ENCODE results near the gene GINS2. TPM values are rescaled to one million over a fixed set of nuclear protein-coding genes. Genes with fewer than 3 reads are reported as not detected.

Gene GINS2
- total RNA-seq, 1 donor from 2014 or later, result 39.9 TPM

DNA sequence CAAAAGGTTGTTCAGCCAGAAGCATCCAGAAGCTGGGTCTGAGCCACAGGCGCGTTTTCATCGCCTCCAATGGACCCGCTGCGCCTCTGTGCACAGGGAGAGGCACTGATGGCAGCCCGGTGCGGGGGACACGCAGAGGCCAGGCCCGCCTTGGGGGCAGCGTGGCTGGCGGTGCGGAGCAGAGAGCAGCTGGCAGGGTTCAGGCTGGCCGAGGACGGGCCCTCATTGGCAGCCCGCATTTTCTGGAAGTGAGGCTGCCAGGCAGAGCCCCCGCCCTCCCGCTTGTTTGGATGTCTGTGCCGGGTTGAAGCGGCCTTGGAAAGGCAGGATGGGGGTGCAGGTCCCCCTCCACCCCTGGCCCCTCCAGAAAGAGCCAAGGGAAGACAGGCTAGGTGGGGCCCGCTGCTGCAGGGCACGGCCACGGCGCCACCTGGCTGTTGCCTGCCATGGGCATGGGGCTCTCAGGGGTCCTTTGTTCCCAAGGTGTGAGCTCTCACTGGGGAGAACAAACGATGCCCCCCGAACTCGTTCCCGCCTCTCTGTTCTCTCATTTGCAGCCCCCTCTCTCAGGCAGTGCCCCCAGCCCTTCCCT, 56.9 kb downstream of the GINS2 start:
- Mint-ChIP-seq H3K4me3 (no peak overlapping the region), H3K27ac (no peak overlapping the region), H3K4me1 (ENCODE audit: unreplicated experiment) (peaks cover 13% of the 10 kb centered on the region), H3K9me3 (no peaks in the 10 kb centered on the region), H3K27me3 (no peaks in the 10 kb centered on the region), H3K36me3 (peaks cover 9% of the 10 kb centered on the region)
- no peak for DNase-seq (ENCODE audit: extremely low spot score, unreplicated experiment)
- TF ChIP-seq, protein P1, sequence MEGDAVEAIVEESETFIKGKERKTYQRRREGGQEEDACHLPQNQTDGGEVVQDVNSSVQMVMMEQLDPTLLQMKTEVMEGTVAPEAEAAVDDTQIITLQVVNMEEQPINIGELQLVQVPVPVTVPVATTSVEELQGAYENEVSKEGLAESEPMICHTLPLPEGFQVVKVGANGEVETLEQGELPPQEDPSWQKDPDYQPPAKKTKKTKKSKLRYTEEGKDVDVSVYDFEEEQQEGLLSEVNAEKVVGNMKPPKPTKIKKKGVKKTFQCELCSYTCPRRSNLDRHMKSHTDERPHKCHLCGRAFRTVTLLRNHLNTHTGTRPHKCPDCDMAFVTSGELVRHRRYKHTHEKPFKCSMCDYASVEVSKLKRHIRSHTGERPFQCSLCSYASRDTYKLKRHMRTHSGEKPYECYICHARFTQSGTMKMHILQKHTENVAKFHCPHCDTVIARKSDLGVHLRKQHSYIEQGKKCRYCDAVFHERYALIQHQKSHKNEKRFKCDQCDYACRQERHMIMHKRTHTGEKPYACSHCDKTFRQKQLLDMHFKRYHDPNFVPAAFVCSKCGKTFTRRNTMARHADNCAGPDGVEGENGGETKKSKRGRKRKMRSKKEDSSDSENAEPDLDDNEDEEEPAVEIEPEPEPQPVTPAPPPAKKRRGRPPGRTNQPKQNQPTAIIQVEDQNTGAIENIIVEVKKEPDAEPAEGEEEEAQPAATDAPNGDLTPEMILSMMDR (conservative IDR thresholded peaks at IDR 0.05), result no peak

DNA sequence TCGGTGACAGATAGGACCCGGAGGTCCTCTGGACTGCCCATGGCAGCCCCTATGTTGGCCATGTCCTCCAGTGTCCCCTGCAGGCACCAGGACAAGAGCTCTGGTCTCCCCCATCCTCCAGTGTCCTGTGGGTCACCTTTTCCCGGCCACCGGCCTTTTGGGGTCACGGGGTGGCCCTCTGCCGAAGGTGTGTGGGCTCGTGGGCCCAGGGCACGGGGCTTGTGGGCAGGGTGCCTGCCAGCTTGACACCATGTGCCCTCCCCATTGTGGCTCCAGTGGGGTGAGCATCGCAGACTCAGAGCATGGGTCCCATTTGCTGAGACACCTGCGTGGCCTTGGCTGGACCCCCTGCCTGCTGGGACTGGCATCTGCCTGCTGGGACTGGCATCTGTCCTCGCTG, 57.5 kb downstream of the GINS2 start:
- Mint-ChIP-seq H3K36me3 (peaks cover 9% of the 10 kb centered on the region), H3K4me1 (ENCODE audit: unreplicated experiment) (peaks cover 18% of the 10 kb centered on the region)

DNA sequence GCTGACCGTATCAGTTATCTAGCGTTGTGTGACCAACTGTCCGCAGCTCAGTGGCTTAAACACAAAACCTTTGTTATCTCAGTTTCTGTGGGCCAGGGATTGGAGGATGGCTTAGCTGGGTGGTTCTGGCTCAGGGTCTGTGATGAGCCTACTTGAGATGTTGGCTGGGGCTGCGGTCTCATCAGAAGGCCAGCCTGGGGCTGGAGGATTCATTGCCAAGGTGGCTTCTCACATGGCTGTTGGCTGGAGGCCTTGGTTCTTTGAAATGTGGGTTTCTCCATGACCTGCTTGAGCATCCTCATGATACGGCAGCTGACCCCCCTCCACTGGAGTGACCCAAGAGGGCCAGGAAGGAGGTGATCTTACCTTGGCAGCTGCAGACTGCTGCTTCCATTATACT, 58.9 kb downstream of the GINS2 start:
- Mint-ChIP-seq H3K9me3 (no peaks in the 10 kb centered on the region), H3K27ac (no peak overlapping the region), H3K4me3 (no peak overlapping the region), H3K4me1 (ENCODE audit: unreplicated experiment) (peaks cover 27% of the 10 kb centered on the region), H3K36me3 (peaks cover 9% of the 10 kb centered on the region), H3K27me3 (no peaks in the 10 kb centered on the region)
- TF ChIP-seq, protein P1 (conservative IDR thresholded peaks at IDR 0.05), result no peak
- DNase-seq (ENCODE audit: extremely low spot score, unreplicated experiment), result no peak

More for the DNA sequence above, 57.5 kb downstream of the GINS2 start:
- DNase-seq (ENCODE audit: extremely low spot score, unreplicated experiment), result no peak
- no peaks in the 10 kb centered on the region for H3K9me3 Mint-ChIP-seq
- TF ChIP-seq, protein P1 (conservative IDR thresholded peaks at IDR 0.05), result no peak
- H3K27ac Mint-ChIP-seq, result no peak overlapping the region
- no peak overlapping the region for H3K4me3 Mint-ChIP-seq
- H3K27me3 Mint-ChIP-seq, result no peaks in the 10 kb centered on the region

GRCh38 chr16:85629326-85629725, 59.4 kb downstream of the GINS2 start:
- no peaks in the 10 kb centered on the region for H3K27me3 Mint-ChIP-seq
- H3K27ac Mint-ChIP-seq, result peak overlapping the region; percentile 63
- TF ChIP-seq, protein P1 (conservative IDR thresholded peaks at IDR 0.05), result no peak
- H3K4me3 Mint-ChIP-seq, result no peak overlapping the region
- peaks cover 27% of the 10 kb centered on the region for H3K4me1 Mint-ChIP-seq (ENCODE audit: unreplicated experiment)
- DNase-seq (ENCODE audit: extremely low spot score, unreplicated experiment), result no peak
- H3K9me3 Mint-ChIP-seq, result no peaks in the 10 kb centered on the region
- peaks cover 9% of the 10 kb centered on the region for H3K36me3 Mint-ChIP-seq

- H3K36me3 Mint-ChIP-seq, result peaks cover 9% of the 10 kb centered on the region
- DNase-seq (ENCODE audit: extremely low spot score, unreplicated experiment), result no peak
- H3K9me3 Mint-ChIP-seq, result no peaks in the 10 kb centered on the region
- peak overlapping the region; percentile 63 for H3K27ac Mint-ChIP-seq
- TF ChIP-seq, protein P1 (conservative IDR thresholded peaks at IDR 0.05), result no peak
- peaks cover 27% of the 10 kb centered on the region for H3K4me1 Mint-ChIP-seq (ENCODE audit: unreplicated experiment)
- no peaks in the 10 kb centered on the region for H3K27me3 Mint-ChIP-seq
- H3K4me3 Mint-ChIP-seq, result peak overlapping the region; percentile 22
Measured at GRCh38 chr16:85628645-85629044, 60.1 kb downstream of the GINS2 start.

DNA sequence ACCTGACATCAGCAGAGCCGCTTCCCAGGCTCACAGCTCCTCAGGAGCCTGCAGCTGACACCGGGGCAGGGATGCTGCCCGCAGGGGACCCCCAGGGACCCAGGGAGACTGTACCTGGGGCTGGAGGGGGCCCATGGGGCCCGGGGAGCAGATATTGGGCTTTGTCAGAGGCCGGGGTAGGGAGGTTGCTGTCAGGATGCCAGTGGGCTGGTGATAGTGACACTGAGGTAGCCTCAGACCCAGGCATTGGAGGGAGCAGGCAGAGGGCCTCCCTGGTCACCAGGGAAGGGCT, 60.5 kb downstream of the GINS2 start:
- H3K4me3 Mint-ChIP-seq, result no peak overlapping the region
- H3K9me3 Mint-ChIP-seq, result no peaks in the 10 kb centered on the region
- peaks cover 9% of the 10 kb centered on the region for H3K36me3 Mint-ChIP-seq
- H3K27ac Mint-ChIP-seq, result peak overlapping the region; percentile 63
- TF ChIP-seq, protein P1 (conservative IDR thresholded peaks at IDR 0.05), result no peak
- H3K27me3 Mint-ChIP-seq, result no peaks in the 10 kb centered on the region
- H3K4me1 Mint-ChIP-seq (ENCODE audit: unreplicated experiment), result peaks cover 27% of the 10 kb centered on the region
- no peak for DNase-seq (ENCODE audit: extremely low spot score, unreplicated experiment)
